ENCODE measurements around the gene SHISA8.
A peak's percentile ranks its signal among the peaks of the same experiment; 100 is the strongest.
"Not testable (repeated sequence)": the region's sequence is repeated elsewhere in the genome, so short reads cannot be mapped to it uniquely, and the experiment has no call there.

SHISA8 gene

DNA sequence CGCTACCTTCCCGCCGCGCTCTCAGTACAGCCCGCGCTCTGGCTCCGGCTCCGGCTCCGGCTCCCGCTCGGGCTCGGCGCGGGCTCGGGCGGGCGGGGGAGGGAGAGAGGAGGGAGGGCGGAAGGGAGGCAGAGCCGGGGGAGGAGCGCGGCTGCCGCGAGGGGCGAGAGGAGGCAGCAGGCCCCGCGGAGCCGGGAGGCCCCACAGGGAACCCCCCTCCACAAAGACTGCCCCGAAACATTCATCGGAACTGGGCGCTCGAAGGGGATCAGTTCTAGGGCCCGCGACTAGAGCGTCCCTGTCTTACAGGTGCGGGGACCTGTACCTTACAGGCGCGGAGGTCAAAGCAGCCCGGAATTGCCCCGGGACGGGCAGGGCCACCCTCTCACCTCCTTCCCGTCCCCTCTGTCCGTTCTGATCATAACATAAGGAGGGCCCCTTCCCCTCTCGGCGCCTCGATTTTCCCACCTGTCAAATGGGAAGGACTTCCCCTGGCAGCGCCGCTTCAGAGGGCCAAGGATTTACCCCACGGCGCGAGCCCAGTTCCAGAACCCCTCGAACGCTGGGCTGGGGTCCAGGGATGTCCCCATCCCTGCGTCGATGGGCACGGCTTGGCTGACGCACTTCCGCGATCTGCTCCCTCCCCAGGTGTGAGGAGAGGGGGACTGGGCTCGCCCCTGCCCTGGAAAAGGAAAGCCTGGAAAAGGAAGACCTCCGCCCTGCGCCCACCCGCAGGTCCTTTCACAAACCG lies at the start of gene SHISA8:
Gene SHISA8 (minus strand): TSS at position 40 of the 751 bp plus-strand sequence. CDS start 407 bp downstream, outside the sequence.
- peak; percentile 48 for DNase-seq

DNA sequence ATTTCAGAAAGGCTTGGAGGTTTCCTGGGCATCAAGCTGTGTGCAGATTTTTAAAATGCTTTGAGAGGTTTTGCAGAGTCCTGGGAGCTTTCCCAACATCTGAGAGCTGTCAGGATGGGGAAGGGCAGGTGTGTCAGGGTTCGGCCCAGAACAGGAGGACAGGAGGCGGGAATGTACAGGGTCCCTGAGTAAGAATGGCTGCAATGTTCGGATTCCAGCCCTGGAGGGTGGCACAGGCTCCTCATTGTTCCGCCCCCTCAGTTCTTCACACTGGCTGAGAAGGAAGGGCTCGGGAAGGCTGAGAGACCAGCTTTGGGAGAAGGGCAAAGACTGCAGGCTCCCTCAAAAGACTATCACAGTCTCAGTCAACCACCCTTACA lies 49.2 kb upstream of the SHISA8 start:
- no peak for DNase-seq

DNA sequence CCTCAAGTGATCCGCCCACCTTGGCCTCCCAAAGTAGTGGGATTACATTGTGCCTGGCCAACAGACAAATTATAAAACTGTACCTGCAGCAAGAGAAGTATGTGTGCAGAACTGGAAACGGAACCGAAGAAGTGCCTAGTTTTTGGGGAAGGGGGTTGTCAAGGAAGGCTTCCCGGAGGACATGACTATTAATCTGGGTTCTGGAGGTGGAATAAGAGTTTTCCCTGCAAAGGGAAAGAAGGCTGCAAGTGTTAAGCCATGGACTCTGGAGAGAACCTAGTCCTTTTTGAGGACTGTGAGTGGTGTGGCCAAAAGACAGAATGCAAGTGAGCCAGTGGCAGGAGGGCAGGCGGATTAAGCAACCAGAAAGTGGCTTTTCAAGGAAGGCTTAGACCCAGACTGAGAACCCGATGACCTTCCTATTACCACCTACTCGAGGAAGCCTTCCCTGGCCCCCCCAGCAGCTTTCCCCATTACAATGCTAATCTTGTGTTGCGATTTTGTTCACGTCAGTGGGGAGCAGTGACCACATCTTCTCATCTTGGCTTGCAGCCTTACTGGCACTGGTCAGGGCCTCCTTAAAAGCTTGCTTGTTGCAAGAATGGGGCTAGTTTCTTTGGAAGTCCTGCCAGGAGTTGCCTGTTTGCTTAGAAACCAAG lies 48.7 kb upstream of the SHISA8 start:
- DNase-seq = no peak

DNA sequence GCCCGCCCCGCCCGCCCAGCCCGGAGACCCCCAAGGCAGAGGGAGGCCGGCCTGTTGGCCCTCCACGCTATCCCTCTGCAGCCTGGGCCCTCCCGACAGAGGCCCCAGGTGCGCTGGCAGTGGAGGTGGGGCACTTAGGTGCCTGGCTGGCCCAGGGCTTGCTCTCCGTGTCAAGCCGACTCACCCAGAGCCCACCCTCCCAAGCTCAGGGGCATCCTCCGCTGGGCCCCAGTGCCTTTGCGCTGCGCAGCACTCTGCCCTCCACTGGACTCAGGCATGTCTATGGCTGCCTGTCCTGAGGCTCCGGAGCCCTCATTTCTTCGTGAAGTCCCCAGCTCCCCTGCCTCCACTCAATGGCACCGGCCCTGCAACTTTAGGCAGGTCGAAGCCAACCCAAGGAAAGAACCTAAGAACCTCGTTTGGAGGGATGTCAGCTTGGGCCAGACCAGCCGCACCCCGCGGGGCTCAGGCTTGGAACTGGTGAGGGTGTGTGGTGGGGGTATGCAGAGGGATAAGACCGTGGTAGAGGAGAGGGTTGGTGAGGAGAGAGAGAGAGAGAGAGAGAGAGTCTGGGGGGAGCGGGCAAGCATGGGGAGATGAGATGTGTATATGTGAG lies 43.2 kb upstream of the SHISA8 start:
- DNase-seq = no peak

DNA sequence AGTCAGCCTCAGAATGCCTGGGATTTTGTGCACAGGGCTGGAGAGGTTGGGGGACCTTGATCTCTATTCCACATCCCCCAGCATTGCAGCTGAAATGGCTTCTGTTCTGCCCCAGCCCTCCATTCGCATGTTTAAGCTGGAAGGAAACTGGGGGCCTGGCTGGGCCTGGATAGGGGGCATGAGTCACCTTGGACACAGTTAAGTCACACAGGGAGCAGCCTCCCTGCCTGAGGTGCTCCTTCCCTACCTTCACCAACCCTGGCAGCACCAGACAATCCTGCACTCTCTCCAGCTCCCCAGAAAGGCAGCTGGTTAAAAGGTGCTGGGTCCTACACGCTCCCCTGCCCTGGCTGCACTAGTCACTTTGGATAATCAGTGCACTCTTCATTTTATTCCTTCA lies 37.8 kb upstream of the SHISA8 start:
- DNase-seq = no peak

DNA sequence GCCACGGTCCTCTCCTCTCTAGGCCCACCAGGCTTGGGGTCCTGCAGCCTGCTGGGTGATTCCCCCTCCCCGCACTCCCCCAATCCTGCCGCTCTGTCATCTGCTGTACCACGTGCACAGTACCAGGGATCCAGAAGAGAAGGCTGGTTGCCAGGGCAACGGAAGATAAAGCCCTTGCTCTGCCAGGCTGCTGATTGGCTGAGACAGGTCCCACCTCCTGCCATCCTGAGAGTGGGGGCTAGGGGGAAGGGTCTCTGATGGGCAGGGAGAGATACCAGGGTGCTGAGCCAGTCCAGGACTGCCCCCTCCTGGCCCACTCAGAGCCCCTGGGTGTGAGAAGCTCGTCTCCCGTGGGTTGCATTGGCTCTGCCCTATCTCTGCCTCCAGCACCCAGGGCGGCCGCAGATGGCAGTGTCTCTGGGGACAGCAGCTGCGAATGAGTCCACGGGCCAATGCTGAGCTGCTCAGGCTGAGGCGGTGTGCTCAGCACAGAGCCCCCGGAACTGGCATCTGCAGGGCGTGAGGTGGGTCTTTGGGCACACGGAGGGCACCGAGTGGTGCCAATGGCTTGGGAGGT lies 37.1 kb upstream of the SHISA8 start, which contains the start of gene SMIM45:
Gene SMIM45 (plus strand): TSS at position 253 of the 577 bp plus-strand sequence.
- no peak for DNase-seq

DNA sequence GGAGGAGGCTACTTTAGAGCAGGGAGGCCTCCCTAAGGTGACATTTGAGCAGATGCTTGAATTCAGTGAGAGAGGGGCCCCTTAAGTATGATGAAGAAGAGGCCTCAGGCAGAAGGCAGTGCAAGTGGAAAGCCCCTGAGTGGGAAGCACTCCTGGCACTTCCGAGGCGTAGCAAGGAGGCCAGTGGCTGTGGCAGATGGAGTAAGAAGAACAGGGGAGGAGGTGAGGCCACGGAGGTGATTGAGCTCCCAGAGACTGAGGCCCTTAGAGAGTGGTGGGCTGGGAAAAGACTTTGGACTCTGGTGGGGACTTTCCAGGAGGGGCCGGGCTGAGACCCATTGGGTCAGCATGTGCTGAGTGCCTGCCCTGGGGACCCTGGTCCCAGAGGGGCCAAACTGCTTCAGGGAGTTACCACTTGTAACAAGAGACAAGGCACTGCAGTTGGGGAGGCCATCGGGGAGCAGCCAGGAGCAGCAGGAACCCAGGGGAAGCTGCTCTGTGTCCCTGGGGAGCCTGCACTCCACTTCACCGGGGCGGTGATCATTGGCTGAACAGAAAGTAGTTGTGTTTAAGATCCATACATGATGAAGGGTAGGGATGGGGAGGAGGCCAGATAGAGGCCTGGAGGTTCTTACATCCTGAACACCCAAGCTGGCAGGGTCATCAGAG lies 34.6 kb upstream of the SHISA8 start:
- DNase-seq = no peak

DNA sequence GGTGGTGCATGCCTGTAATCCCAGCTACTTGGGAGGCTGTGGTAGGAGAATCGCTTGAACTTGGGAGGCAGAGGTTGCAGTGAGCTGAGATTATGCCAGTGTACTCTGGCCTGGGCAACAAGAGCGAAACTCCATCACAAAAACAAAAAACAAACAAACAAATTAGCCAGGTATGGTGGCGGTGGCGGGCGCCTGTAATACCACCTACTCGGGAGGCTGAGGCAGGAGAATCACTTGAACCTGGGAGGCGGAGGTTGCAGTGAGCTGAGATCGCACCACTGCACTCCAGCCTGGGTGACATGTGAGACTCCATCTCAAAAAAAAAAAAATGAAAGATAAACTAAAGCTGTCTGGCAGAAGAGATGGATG lies 34.0 kb upstream of the SHISA8 start:
- DNase-seq = not testable (repeated sequence)

DNA sequence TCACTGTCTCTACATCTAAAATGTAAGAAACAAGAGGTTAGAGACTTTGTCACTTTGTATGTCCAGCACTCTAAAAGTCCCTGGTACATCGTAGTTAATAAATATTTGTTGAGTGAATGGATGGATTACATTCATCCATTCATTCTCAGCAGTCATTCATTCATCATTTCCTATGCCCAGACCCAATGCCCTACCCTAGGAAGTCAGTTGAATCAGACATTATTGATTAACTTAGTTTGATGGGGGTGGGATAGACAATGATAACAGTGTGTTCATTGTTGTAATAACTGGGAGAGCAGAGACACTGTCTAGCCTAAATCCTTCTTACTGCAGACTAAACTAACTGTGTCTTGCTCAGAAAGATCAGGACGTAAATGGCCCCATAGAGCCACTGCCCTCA lies 33.3 kb upstream of the SHISA8 start:
- DNase-seq = no peak

DNA sequence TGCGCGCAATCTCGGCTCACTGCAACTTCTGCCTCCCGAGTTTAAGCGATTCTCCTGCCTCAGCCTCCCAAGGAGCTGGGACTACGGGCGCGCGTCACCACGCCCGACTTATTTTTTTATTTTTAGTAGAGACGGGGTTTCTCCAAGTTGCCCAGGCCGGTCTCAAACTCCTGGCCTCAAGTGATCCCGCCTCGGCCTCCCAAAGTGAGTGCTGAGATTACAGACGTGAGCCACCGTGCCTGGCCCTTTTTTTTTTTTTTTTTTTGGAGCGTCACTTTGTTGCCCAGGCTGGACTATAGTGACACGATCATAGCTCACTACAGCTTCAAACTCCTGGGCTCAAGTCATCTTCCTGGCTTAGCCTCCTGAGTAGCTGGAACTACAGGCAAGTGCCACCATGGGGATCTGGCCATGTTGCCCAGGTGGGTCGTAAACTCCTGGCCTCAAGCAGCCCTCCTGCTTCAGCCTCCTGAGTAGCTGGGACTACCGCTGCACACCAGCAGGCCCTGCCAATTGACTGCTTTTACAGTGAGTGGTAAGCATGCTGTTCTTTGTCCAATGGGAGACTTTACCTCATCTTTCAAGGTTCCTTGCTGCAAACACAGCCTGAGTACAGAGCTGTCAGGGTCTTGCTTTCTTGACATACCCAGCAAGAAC lies 32.7 kb upstream of the SHISA8 start:
- DNase-seq = no peak

DNA sequence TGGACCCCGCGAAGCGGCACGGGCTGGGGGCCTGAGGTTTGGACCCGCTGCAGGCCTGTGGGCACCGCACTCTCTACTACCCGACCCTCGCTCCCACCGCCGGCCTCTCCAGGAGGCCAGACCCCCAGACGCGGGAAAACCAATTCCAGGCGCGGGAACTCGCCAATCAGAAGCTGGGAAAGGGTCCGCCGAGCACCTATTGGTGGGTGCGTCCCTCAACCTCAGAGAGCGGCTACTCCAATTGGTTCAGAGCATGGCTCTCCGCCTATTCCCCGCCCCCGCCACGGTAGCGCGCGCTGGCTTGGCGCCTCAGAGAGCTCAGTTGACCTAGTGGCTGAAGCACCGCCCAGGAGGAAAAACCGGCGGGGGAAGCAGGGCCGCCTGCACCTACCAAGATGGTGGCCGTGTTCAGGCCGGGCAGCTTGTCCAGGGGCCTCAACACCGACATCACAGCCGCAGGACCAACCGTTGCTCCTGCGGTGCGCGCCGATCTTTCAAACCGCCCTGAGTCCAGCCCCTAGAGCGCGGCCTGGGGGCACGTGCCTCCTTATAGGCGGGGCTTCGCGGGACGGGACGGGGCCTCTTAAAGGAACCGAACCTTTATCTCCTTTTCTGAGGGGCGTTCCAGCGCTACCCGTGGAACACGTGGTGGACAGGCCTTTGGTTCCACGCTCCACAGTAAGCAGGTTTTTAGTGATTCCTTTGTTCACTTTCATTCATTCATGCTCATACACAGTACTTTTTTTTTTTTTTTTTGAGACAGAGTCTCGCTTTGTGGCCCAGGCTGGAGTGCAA lies 32.0 kb upstream of the SHISA8 start, which contains the start of gene CENPM:
Gene CENPM (minus strand): TSS at position 524 of the 795 bp plus-strand sequence. CDS start 76 bp downstream, at position 448.
- peak; percentile 79 for DNase-seq

DNA sequence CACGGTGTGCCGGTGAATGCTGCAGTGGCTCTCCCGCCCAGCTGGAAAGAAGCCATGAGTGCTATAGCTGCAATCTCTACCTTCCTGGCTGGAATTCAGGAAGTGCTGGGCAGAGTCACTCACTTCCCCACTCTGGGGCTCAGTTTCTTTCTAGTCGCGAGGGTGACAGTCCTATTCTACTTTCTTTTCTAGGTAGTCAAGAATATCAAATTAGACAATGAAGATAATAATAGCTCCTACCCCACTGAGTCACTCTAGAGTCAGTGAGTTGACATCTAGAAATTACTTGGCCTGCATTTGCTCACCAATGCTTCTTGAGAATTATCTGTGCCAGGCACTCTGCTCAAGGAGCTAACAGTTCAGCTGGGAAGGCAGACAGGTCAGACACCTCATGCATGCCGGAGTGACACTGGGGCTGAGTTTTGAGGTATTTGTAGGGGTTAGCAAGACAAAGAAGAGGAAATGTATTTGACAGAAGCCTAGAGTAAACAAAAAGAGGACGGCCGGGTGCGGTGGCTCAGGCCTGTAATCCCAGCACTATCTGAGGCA lies 28.9 kb upstream of the SHISA8 start:
- DNase-seq = no peak

DNA sequence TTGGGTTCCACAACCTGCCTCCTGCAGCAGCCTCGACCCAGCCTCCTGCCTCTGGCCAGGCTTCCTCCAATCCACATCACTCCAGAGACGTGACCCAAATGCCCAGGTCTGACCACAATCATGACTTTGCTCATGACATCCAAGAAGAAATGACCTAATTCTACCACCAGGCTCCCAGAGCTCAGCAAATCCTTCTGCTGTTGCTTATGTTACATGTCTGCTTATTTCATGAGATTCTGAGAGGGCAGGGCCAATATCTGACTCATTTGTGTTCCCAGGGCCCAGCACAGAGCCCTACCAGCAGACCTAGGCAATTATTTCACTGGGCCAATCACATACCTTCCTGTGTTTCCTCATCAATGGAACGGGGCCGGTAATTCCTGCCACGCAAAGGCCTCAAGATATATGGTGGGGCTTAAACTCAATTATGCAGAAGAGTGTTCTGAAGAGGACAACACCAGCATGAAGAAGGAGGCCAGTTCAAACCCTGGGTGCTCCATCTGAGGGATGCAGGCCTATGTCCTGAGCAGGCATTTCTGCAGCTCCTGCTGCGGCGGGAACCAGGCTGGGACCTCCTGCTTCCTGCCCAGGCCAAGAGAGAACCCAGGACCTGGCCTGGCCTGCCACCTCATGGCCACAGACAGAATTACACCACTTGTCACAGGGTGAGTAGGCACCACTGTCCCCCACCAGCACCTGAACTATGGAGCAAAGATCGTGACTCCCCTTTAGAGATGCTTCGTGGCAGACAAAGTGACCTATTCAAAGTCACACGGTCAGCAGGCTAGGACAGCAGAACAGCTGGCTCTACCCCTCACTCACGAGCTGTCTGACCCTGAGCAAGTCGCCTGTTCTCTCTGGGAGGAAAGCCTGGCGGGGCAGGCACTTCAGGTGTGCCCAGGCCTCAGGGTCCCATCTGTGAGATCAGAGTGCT lies 26.2 kb upstream of the SHISA8 start:
- peak; percentile 78 for DNase-seq

DNA sequence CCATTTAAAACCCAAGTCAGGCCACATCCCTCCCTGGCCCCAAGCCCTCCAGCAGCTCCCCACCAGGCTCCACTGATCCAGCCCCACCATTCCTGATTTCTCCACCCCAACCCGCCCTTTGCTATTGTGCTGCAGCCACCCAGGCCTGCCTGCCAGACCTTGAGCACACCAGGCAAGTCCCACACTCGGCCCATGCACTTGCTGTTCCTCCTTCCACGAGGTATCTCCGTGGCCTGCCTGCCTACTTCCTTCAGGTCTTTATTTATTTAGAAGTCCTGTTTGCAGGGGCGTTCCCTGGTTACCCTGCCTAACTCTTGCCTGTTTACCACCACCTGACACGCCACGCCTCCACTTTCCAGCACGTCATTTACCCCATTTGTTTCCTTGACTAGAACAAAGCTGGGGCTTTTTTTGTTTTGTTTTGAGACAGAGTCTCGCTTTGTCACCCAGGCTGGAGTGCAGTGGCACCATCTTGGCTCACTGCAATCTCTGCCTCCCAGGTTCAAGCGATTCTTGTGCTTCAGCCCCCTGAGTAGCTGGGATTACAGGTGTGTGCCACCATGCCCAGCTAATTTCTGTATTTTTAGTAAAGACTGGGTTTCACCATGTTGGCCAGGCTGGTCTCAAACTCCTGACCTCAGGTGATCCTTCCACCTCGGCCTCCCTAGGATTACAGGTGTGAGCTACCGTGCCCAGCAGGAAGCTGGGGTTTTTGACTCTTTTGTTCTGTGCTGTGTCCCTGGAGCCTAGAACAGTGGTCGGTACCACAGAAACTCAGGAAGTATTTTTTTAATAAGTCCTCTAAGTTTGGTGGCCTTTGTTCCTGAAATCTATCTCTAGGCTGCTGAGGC lies 25.3 kb upstream of the SHISA8 start:
- peak; percentile 95 for DNase-seq

DNA sequence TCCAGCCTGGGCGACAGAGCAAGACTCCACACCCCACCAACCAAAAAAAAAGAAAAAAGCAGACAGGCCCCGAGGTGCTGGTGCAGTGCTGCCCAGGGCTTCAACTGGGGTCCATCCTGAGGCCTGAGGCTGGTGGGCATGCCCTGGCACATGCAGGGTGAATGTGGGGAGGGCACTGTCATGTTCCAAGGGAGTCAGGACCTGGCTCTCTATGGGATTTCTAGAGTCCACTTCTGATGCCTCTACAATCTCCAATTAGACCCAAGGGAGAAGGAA lies 22.0 kb upstream of the SHISA8 start:
- no peak for DNase-seq

DNA sequence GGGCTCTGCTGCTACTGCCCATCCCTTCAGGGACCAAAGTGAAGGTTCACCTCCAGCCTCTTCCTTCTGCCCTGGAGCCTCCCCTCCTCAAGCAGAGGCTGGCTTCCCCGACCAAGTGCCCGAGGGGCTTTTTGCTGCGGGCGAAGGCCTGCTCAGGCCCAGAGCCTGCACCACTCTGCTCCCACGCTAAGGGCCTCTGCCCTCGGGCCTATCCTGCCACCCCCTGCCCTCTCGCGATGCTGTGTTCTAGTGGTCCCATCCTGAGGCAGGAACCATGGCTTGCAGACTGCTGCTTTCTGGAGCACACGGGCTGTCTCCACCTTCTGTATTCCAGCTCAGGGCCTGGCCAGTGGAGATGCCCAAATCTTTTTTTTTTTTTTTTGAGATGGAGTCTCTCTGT lies 20.6 kb upstream of the SHISA8 start:
- DNase-seq = no peak

DNA sequence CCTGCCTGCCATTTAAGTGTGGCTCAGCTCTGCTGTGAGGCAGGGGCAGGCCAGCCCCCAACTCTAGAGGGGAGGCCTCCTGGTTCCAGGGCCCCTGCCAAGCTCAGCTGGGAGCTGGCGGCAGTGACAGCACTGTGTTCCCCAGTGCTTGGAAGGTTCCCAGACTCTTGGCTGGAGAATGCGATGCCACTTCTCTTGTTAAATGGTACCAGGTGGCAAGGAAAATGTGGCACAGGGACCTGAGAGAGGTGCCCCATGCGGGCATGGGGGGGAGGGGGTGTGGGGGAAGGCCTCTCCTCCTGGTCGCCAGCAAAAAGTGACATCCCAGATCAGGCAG lies 20.1 kb upstream of the SHISA8 start:
- DNase-seq = no peak

DNA sequence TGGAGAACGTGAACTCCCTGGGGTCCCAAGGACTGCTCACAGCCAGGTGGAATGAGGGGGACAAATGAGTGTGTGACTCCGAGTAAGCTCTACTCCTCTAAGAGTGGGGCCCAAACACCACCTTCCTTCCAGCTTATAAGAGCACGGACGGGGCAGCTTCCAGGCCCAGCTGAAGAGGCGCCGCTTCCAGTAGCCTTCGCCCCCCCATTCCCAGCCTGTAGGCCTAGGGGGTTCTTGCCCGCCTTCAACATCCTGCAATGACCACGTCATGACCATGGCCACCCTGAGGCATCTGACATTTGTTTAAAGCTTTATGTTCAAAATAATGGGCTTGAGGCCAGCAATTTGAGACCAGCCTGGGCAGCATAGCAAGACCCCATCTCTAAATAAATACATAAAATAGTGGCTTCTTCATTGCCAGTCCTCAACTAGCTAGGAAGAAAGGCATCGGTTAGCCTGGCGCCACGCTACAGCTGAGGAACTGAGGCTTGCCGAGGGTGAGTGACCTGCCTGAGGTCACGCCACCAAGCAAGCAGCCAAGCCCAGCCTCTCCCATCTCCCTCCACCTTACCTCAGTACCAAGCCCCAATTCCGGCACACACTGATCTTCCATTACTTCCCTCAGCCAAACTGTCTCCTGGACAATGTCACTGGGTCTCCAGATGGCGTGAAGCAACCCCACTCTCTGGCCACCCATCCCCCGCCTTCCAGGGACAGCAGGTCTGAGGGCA lies 19.6 kb upstream of the SHISA8 start:
- DNase-seq = no peak
